CD14-positive monocyte (primary cell): ENCODE data around the gene NHERF2. TPM values are rescaled to one million over a fixed set of nuclear protein-coding genes. Genes with fewer than 3 reads are reported as not detected.

Experiments used
- DNase-seq, 3 donors: peaks; one replicate each; pipeline ENCODE4 v3.0.0-alpha.2; 2011 to 2022
- H2AFZ ChIP-seq: 2 replicates; pipeline ENCODE4 v1.6.0; 2012; ENCODE audit warnings: mild to moderate bottlenecking, low read depth, low read length, inconsistent platforms; ENCODE audit not compliant: insufficient read depth, poor library complexity, severe bottlenecking
- H3K27ac ChIP-seq, 2 donors: 1 replicate in 1 of 2; 2 replicates in 1 of 2; pipeline ENCODE4 v1.5.1; 2012 to 2013; ENCODE audit warnings: low read length in 2 of 2, control low read depth in 1 of 2, inconsistent platforms in 1 of 2, low read depth in 1 of 2, mild to moderate bottlenecking in 1 of 2
- H3K27me3 ChIP-seq, 2 donors: one replicate each; pipeline versions ENCODE4 v1.6.0 to v1.6.1; 2011 to 2013; ENCODE audit warnings: low read length in 2 of 2; ENCODE audit not compliant: control insufficient read depth in 2 of 2, insufficient read depth in 2 of 2
- H3K36me3 ChIP-seq, 2 donors: replicated peaks in 1 of 2; 1 replicate in 1 of 2; 2 replicates in 1 of 2; pipeline versions ENCODE4 v1.5.1 to v1.6.1; 2012 to 2013; ENCODE audit warnings: low read length in 2 of 2, control low read depth in 1 of 2, inconsistent platforms in 1 of 2, mild to moderate bottlenecking in 1 of 2; ENCODE audit not compliant: insufficient read depth in 2 of 2, control insufficient read depth in 1 of 2
- H3K4me1 ChIP-seq, 2 donors: 1 replicate in 1 of 2; 2 replicates in 1 of 2; pipeline versions ENCODE4 v1.5.1 to v1.6.1; 2012 to 2013; ENCODE audit warnings: low read length in 2 of 2, control low read depth in 1 of 2, inconsistent platforms in 1 of 2, mild to moderate bottlenecking in 1 of 2, moderate library complexity in 1 of 2; ENCODE audit not compliant: insufficient read depth in 2 of 2, control insufficient read depth in 1 of 2
- H3K4me2 ChIP-seq: replicated peaks from 2 replicates; pipeline ENCODE3; 2012; ENCODE audit warnings: low read length, moderate library complexity, mild to moderate bottlenecking; ENCODE audit not compliant: poor library complexity, severe bottlenecking; ENCODE audit errors: extremely low read depth
- H3K4me3 ChIP-seq, 3 experiments: fragments of 200-600 bp in 1 of 3; sonication (generic) in 1 of 3; replicated peaks in 1 of 3; 1 replicate in 2 of 3; 2 replicates in 1 of 3; pipeline ENCODE4 v1.5.1; 2011 to 2013; ENCODE audit warnings: low read length in 3 of 3, mild to moderate bottlenecking in 3 of 3, control low read depth in 2 of 3, low read depth in 2 of 3, inconsistent platforms in 1 of 3, moderate library complexity in 1 of 3
- H3K79me2 ChIP-seq: 2 replicates; pipeline ENCODE4 v1.6.0; 2012; ENCODE audit warnings: mild to moderate bottlenecking, control low read depth, inconsistent platforms, low read length, moderate library complexity; ENCODE audit not compliant: insufficient read depth
- H3K9ac ChIP-seq: 2 replicates; pipeline ENCODE4 v1.6.0; 2017; ENCODE audit warnings: low read length, mild to moderate bottlenecking; ENCODE audit not compliant: insufficient read depth, poor library complexity, severe bottlenecking
- H3K9me3 ChIP-seq, 2 donors: replicated peaks in 1 of 2; 1 replicate in 1 of 2; 2 replicates in 1 of 2; pipeline versions ENCODE4 v1.5.1 to v1.6.1; 2012 to 2013; ENCODE audit warnings: low read length in 2 of 2, control low read depth in 1 of 2; ENCODE audit not compliant: control insufficient read depth in 1 of 2, insufficient read depth in 1 of 2
- H4K20me1 ChIP-seq: 2 replicates; pipeline ENCODE4 v1.6.0; 2012; ENCODE audit warnings: mild to moderate bottlenecking, low read length, control low read depth, moderate library complexity; ENCODE audit not compliant: insufficient read depth
- H3K27ac Mint-ChIP-seq, 7 donors: one replicate each; pipeline ENCODE4 v1.8.0; 2020; ENCODE audit warnings: mild to moderate bottlenecking in 7 of 7, mixed read lengths in 7 of 7, moderate library complexity in 6 of 7, inconsistent platforms in 2 of 7
- H3K27me3 Mint-ChIP-seq, 3 donors: one replicate each; pipeline ENCODE4 v1.8.0; 2021 to 2022; ENCODE audit warnings: low read depth in 3 of 3, mild to moderate bottlenecking in 3 of 3, mixed read lengths in 3 of 3, moderate library complexity in 3 of 3, inconsistent platforms in 1 of 3
- H3K36me3 Mint-ChIP-seq, 2 donors: one replicate each; pipeline ENCODE4 v1.8.0; 2020; ENCODE audit warnings: mixed read lengths in 2 of 2, inconsistent platforms in 1 of 2, mild to moderate bottlenecking in 1 of 2
- H3K4me1 Mint-ChIP-seq: one replicate; pipeline ENCODE4 v1.8.0; 2020; ENCODE audit warnings: mild to moderate bottlenecking, mixed read lengths
- H3K4me3 Mint-ChIP-seq, 2 donors: one replicate each; pipeline ENCODE4 v1.8.0; 2020; ENCODE audit warnings: mild to moderate bottlenecking in 2 of 2, mixed read lengths in 2 of 2, moderate library complexity in 1 of 2
- H3K9me3 Mint-ChIP-seq, 7 donors: one replicate each; pipeline ENCODE4 v1.8.0; 2020 to 2022; ENCODE audit warnings: mixed read lengths in 7 of 7, mild to moderate bottlenecking in 6 of 7, moderate library complexity in 6 of 7, inconsistent platforms in 2 of 7
- WGBS: methylation state at CpG from one replicate; pipeline ENCODE4 v1.1.5; 2013; ENCODE audit warnings: missing lambda C conversion rate; ENCODE audit not compliant: insufficient coverage; 5-methylcytosine and 5-hydroxymethylcytosine counted together
- intact Hi-C, 2 donors: fragments of 100-400 bp; cut with micrococcal nuclease; formaldehyde crosslinking; loops; one replicate each; pipeline versions ENCODE4 v1.15.0 to v1.15.1; 2023
- polyA plus RNA-seq, 3 donors: library from polyadenylated mRNA; depleted of rRNA in 1 of 3; unstranded in 2 of 3; stranded (reverse) in 1 of 3; fragments of 300-500 nt in 2 of 3; fragments of >200 nt in 1 of 3; fragmentation: Illumina TruSeq in 2 of 3; gene quantifications; 1 replicate in 2 of 3; 2 replicates in 1 of 3; pipeline ENCODE4 v1.2.3, GENCODE V29; 2012 to 2021
- TF ChIP-seq, protein P1 (sequence below): fragments of 200-600 bp; IDR thresholded peaks from one replicate; pipeline ENCODE4 v1.8.0; 2022; ENCODE audit warnings: antibody characterized with exemption, mild to moderate bottlenecking

Gene NHERF2
- polyA plus RNA-seq, 3 donors, result 0.66 to 8.2 (median 0.78) TPM

DNA sequence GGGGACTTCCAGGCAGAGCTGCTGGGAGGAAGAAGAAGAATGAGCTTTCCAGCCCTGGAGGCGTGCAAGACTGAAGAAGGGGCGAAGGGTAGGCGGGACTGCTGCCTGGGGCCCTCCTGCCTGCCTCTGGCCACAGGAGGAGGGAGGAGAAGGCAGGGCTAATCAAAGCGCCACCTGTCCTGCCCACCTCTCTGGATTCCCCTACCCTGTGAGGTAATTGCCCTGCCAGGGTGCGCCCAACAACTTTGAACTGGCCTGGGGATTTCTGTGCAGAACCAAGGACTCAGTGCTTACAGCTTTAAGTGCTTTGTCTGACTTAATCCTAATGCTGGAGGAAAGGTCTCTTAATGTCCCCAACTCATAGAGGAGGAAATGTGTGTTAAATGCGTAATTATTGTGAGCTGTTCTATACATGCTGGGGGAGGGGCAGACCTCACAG lies 45.3 kb upstream of the NHERF2 start, which contains the start of gene NOXO1:
Gene NOXO1, minus strand, starts transcription at position 72 of the 439 bp plus-strand sequence. CDS start 290 bp downstream, outside the sequence.
- DNase-seq, result no peak
- Mint-ChIP-seq H3K4me1 (peaks cover 18% of the 10 kb centered on the region), H3K27ac (peak within 1 kb of the TSS in 2 of 7 donors; percentile 59 to 81), H3K27me3 (peaks cover 46 to 63% (median 49%) of the 10 kb centered on the region in 3 donors), H3K9me3 (peaks cover 0 to 12% (median 5%) of the 10 kb centered on the region in 7 donors), H3K4me3 (peak within 1 kb of the TSS in 1 of 2 donors; percentile 89), H3K36me3 (peaks cover 34 to 42% of the 10 kb centered on the region in 2 donors)
- Histone ChIP-seq H3K79me2 (no peaks in the 10 kb centered on the region), H2AFZ (no peak within 1 kb of the TSS), H3K4me2 (no peak within 1 kb of the TSS), H3K9me3 (peaks cover 0 to 17% of the 10 kb centered on the region in 2 donors), H3K9ac (no peak within 1 kb of the TSS), H3K4me1 (peaks cover 20 to 28% of the 10 kb centered on the region in 2 donors), H3K4me3 (no peak within 1 kb of the TSS), H3K27ac (no peak within 1 kb of the TSS), H3K27me3 (peaks cover 30 to 48% of the 10 kb centered on the region in 2 donors), H3K36me3 (peaks cover 31 to 35% of the 10 kb centered on the region in 2 donors), H4K20me1 (peaks cover 8% of the 10 kb centered on the region)
- WGBS, result 41% methylated on average over 3 of the region's 6 CpGs
- TF ChIP-seq, protein P1, sequence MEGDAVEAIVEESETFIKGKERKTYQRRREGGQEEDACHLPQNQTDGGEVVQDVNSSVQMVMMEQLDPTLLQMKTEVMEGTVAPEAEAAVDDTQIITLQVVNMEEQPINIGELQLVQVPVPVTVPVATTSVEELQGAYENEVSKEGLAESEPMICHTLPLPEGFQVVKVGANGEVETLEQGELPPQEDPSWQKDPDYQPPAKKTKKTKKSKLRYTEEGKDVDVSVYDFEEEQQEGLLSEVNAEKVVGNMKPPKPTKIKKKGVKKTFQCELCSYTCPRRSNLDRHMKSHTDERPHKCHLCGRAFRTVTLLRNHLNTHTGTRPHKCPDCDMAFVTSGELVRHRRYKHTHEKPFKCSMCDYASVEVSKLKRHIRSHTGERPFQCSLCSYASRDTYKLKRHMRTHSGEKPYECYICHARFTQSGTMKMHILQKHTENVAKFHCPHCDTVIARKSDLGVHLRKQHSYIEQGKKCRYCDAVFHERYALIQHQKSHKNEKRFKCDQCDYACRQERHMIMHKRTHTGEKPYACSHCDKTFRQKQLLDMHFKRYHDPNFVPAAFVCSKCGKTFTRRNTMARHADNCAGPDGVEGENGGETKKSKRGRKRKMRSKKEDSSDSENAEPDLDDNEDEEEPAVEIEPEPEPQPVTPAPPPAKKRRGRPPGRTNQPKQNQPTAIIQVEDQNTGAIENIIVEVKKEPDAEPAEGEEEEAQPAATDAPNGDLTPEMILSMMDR, result no peak
- intact Hi-C loops, result no loop called here

DNA sequence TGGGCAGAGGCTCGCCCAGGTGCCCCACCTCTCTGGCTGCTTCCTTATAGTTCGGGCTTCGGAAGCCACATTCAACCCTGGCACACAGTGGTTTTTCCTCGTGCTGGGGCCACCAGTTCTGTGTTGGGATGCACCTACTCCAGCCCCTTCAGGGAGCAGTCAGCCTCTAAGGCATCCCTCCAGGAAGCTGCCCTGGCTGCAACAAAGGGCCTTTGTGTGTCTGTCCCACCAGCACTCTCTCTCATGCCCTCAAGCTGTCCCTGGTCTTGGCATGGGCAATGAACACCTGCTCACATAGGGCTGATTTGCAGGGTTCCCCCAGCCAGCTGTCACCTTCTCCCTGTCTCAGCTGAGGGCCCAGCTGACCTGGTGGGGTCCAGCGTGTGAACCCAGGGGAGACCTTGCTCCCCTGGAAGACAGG lies 44.7 kb upstream of the NHERF2 start:
- WGBS, result 62% methylated on average over 4 of the region's 5 CpGs
- DNase-seq, result no peak
- intact Hi-C loops, result no loop called here
- Histone ChIP-seq H4K20me1 (peaks cover 8% of the 10 kb centered on the region), H3K4me2 (no peak overlapping the region), H3K9me3 (peaks cover 0 to 17% of the 10 kb centered on the region in 2 donors), H3K27ac (no peak overlapping the region), H2AFZ (no peak overlapping the region), H3K9ac (no peak overlapping the region), H3K27me3 (peaks cover 30 to 48% of the 10 kb centered on the region in 2 donors), H3K79me2 (no peaks in the 10 kb centered on the region), H3K4me1 (peaks cover 20 to 28% of the 10 kb centered on the region in 2 donors), H3K36me3 (peaks cover 27 to 35% of the 10 kb centered on the region in 2 donors), H3K4me3 (no peak overlapping the region)
- TF ChIP-seq, protein P1, result no peak
- Mint-ChIP-seq H3K4me3 (peak overlapping the region in 1 of 2 donors; percentile 89), H3K36me3 (peaks cover 35 to 43% of the 10 kb centered on the region in 2 donors), H3K27me3 (peaks cover 46 to 63% (median 49%) of the 10 kb centered on the region in 3 donors), H3K27ac (no peak overlapping the region), H3K9me3 (peaks cover 0 to 12% (median 5%) of the 10 kb centered on the region in 7 donors), H3K4me1 (peaks cover 18% of the 10 kb centered on the region)
